ENCODE results near the gene NUPR2. TPM values are rescaled to one million over a fixed set of nuclear protein-coding genes. Genes with fewer than 3 reads are reported as not detected.
"Not testable (repeated sequence)": the region's sequence is repeated elsewhere in the genome, so short reads cannot be mapped to it uniquely, and the experiment has no call there.

NUPR2 gene
- total and polyA plus RNA-seq, 2 of the 8 experiments (the other 6 are each of a cell fraction or from before 2014, with no cell fraction given), result not detected

DNA sequence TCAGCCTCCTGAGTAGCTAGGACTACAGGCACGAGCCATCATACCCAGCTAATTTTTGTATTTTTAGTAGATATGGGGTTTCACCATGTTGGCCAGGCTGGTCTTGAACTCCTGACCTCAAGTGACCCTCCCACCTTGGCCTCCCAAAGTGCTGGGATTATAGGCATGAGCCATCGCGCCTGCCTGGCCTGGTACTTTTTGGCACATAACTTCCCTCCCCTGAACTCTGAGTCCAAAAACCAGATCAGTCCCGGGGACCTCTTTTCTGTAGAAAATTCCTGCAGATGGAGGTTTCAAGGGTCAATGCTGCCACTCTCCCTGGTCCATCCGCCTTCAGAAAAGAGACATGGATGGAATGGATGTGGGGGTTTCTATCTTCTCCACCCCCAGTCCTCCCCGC, 23.8 kb downstream of the NUPR2 start:
- H2BK120ac ChIP-seq (replicated peaks; ENCODE audit: low read depth, low read length); H3K9me3 ChIP-seq (ENCODE audit: insufficient read depth in 2 of 2, low read depth in 1 of 2, low read length in 1 of 2); H4K20me1 ChIP-seq (replicated peaks in 1 of 2; ENCODE audit: control insufficient read depth in 1 of 2, insufficient read depth in 2 of 2, low read length in 2 of 2); H4K91ac ChIP-seq (replicated peaks; ENCODE audit: insufficient read length, low read length); H3K23me2 ChIP-seq (ENCODE audit: low read depth, low read length); H3K23ac ChIP-seq (ENCODE audit: insufficient read length); H2AK5ac ChIP-seq (ENCODE audit: low read depth, low read length); H3K56ac ChIP-seq (replicated peaks; ENCODE audit: insufficient read length, low read depth, low read length); H3K36me3 ChIP-seq (ENCODE audit: control insufficient read depth in 2 of 4, insufficient read depth in 4 of 4, low read length in 3 of 4); H2BK5ac ChIP-seq (ENCODE audit: low read depth, low read length); H3K27me3 ChIP-seq (replicated peaks in 1 of 4; ENCODE audit: control insufficient read depth in 3 of 4, extremely low read depth in 1 of 4, insufficient read depth in 3 of 4, low read length in 3 of 4); H3K9ac ChIP-seq (replicated peaks in 1 of 4; ENCODE audit: extremely low read depth in 1 of 4, low read depth in 3 of 4, low read length in 3 of 4); H3K18ac ChIP-seq (ENCODE audit: extremely low read depth, low read length); H3K4me3 ChIP-seq (ENCODE audit: extremely low read depth in 1 of 4, insufficient read depth in 2 of 4, low read depth in 3 of 4, low read length in 4 of 4); H4K5ac ChIP-seq (ENCODE audit: insufficient read length, low read depth, low read length); H4K8ac ChIP-seq (ENCODE audit: extremely low read depth, insufficient read depth, low read length); H3K4ac ChIP-seq (replicated peaks; ENCODE audit: insufficient read length, low read depth, low read length); H3K14ac ChIP-seq (ENCODE audit: insufficient read length); H3K79me1 ChIP-seq (ENCODE audit: low read depth, low read length); DNase-seq (ENCODE audit: low read depth in 1 of 2, low spot score in 2 of 2); FAIRE-seq; H2BK12ac ChIP-seq (ENCODE audit: low read depth, low read length); H3K4me1 ChIP-seq (replicated peaks in 1 of 4; ENCODE audit: control insufficient read depth in 3 of 4, insufficient read depth in 4 of 4, low read length in 3 of 4); H3K4me2 ChIP-seq (ENCODE audit: insufficient read depth in 1 of 2, low read depth in 2 of 2, low read length in 2 of 2); H2BK20ac ChIP-seq (ENCODE audit: low read length); H2BK15ac ChIP-seq (ENCODE audit: low read length); H2AFZ ChIP-seq (ENCODE audit: low read length); H3K27ac ChIP-seq (ENCODE audit: low read depth, low read length); H3K79me2 ChIP-seq (ENCODE audit: control insufficient read depth in 1 of 2, insufficient read depth in 2 of 2, low read length in 2 of 2): not testable (repeated sequence)
- 83% methylated on average over 6 of the region's 6 CpGs; no CpG with 5 or more reads in 1 of the 2 experiments for WGBS, 2 experiments (ENCODE audit: extremely low coverage in 1 of 2, insufficient coverage in 1 of 2, insufficient read length in 1 of 2, insufficient replicate concordance in 2 of 2, low coverage in 1 of 2, low lambda C conversion rate in 2 of 2, missing lambda C conversion rate in 1 of 2)
- ChIA-PET CTCF (ENCODE audit: partially characterized antibody) (interaction anchor here (1.0 to 3.8 kb wide), 6 partner anchors 9 to 118 kb away, joined by 3 to 23 read pairs (median 4); no protein-coding TSS in a partner anchor), POLR2A (ENCODE audit: partially characterized antibody) (interaction anchor here (1.0 to 3.3 kb wide), 7 partner anchors 7 to 125 kb away, joined by 3 to 18 read pairs (median 4); partner anchors contain the start of genes CCT6A and PSPH)

All from H1 (cell line).